H1 (cell line): Measurements from ENCODE around the gene AGRP. TPM values are rescaled to one million over a fixed set of nuclear protein-coding genes. Genes with fewer than 3 reads are reported as not detected.

Source experiments
- CTCF ChIA-PET: fragments of 300-600 bp; sonication (Branson Sonifier 250); formaldehyde crosslinking; loops from one replicate; lab custom pipeline; 2021; ENCODE audit not compliant: partially characterized antibody; lab: Charles Lee
- POLR2A ChIA-PET: fragments of 300-600 bp; sonication (Branson Sonifier 250); formaldehyde crosslinking; loops from one replicate; lab custom pipeline; 2021; ENCODE audit warnings: inconsistent platforms; ENCODE audit not compliant: partially characterized antibody; lab: Charles Lee
- DNase-seq, 2 experiments: peaks; one replicate each; pipeline versions ENCODE4 v3.0.0 to v3.0.0-alpha.2; 2010 to 2022; ENCODE audit warnings: low spot score in 2 of 2, low read depth in 1 of 2, mixed read lengths in 1 of 2
- FAIRE-seq: peaks from 2 replicates; lab custom pipeline; 2011; peaks lifted over from hg19 to GRCh38; lab: Jason Lieb, UNC
- H2AFZ ChIP-seq: 2 replicates; pipeline ENCODE4 v1.8.1; 2012; ENCODE audit warnings: low read length, inconsistent platforms
- H2AK5ac ChIP-seq: 2 replicates; pipeline ENCODE4 v1.6.1; 2013; ENCODE audit warnings: low read depth, low read length
- H2BK120ac ChIP-seq: replicated peaks from 2 replicates; pipeline ENCODE3; 2013; ENCODE audit warnings: low read depth, low read length, inconsistent platforms
- H2BK12ac ChIP-seq: 2 replicates; pipeline ENCODE4 v1.6.1; 2013; ENCODE audit warnings: low read depth, low read length
- H2BK15ac ChIP-seq: 2 replicates; pipeline ENCODE4 v1.6.1; 2013; ENCODE audit warnings: low read length
- H2BK20ac ChIP-seq: 2 replicates; pipeline ENCODE4 v1.6.1; 2013; ENCODE audit warnings: low read length
- H2BK5ac ChIP-seq: 2 replicates; pipeline ENCODE4 v1.6.1; 2013; ENCODE audit warnings: low read depth, low read length
- H3K14ac ChIP-seq: 2 replicates; pipeline ENCODE4 v1.6.1; 2013; ENCODE audit warnings: inconsistent platforms; ENCODE audit not compliant: insufficient read length
- H3K18ac ChIP-seq: 2 replicates; pipeline ENCODE4 v1.6.1; 2013; ENCODE audit warnings: low read length; ENCODE audit errors: extremely low read depth
- H3K23ac ChIP-seq: 2 replicates; pipeline ENCODE4 v1.6.1; 2013; ENCODE audit warnings: inconsistent platforms; ENCODE audit not compliant: insufficient read length
- H3K23me2 ChIP-seq: 2 replicates; pipeline ENCODE4 v1.6.1; 2013; ENCODE audit warnings: low read depth, low read length
- H3K27ac ChIP-seq: 2 replicates; pipeline ENCODE4 v1.6.1; 2011; ENCODE audit warnings: low read depth, low read length, inconsistent platforms
- H3K27me3 ChIP-seq, 4 experiments: replicated peaks in 1 of 4; 1 replicate in 1 of 4; 2 replicates in 3 of 4; pipeline versions ENCODE4 v1.6.1 to v1.8.1; 2011 to 2013; ENCODE audit warnings: low read length in 3 of 4, mild to moderate bottlenecking in 3 of 4, inconsistent platforms in 2 of 4, mixed read lengths in 2 of 4, moderate library complexity in 1 of 4; ENCODE audit not compliant: control insufficient read depth in 3 of 4, insufficient read depth in 3 of 4; ENCODE audit errors: extremely low read depth in 1 of 4
- H3K36me3 ChIP-seq, 4 experiments: 2 replicates each; pipeline versions ENCODE4 v1.6.1 to v1.8.1; 2011 to 2013; ENCODE audit warnings: mild to moderate bottlenecking in 4 of 4, low read length in 3 of 4, moderate library complexity in 2 of 4, control low read depth in 1 of 4, inconsistent platforms in 1 of 4; ENCODE audit not compliant: insufficient read depth in 4 of 4, control insufficient read depth in 2 of 4
- H3K4ac ChIP-seq: replicated peaks from 2 replicates; pipeline ENCODE3; 2013; ENCODE audit warnings: low read length, low read depth, mixed read lengths, inconsistent platforms; ENCODE audit not compliant: insufficient read length
- H3K4me1 ChIP-seq, 4 experiments: replicated peaks in 1 of 4; 1 replicate in 1 of 4; 2 replicates in 3 of 4; pipeline versions ENCODE4 v1.6.1 to v1.8.1; 2011 to 2013; ENCODE audit warnings: low read length in 3 of 4, inconsistent platforms in 2 of 4, mixed read lengths in 1 of 4; ENCODE audit not compliant: insufficient read depth in 4 of 4, control insufficient read depth in 3 of 4
- H3K4me2 ChIP-seq, 2 experiments: 2 replicates each; pipeline versions ENCODE4 v1.6.1 to v1.8.1; 2011 to 2013; ENCODE audit warnings: low read depth in 2 of 2, low read length in 2 of 2, control low read depth in 1 of 2, inconsistent platforms in 1 of 2, mild to moderate bottlenecking in 1 of 2; ENCODE audit not compliant: insufficient read depth in 1 of 2
- H3K4me3 ChIP-seq, 4 experiments: fragments of 200-600, 300-600 bp in 1 of 4; sonication (generic), shearing (Covaris generic), sonication (Bioruptor Twin) in 1 of 4; 2 replicates each; pipeline versions ENCODE4 v1.5.1 to v1.8.1; 2011 to 2016; ENCODE audit warnings: low read length in 4 of 4, low read depth in 3 of 4, control low read depth in 2 of 4, inconsistent platforms in 2 of 4, mild to moderate bottlenecking in 2 of 4, mixed read lengths in 1 of 4, moderate library complexity in 1 of 4; ENCODE audit not compliant: insufficient read depth in 2 of 4; ENCODE audit errors: extremely low read depth in 1 of 4
- H3K56ac ChIP-seq: replicated peaks from 2 replicates; pipeline ENCODE3; 2013; ENCODE audit warnings: low read depth, mild to moderate bottlenecking, mixed read lengths, low read length, inconsistent platforms; ENCODE audit not compliant: insufficient read length
- H3K79me1 ChIP-seq: 2 replicates; pipeline ENCODE4 v1.6.1; 2013; ENCODE audit warnings: low read depth, low read length, control low read depth
- H3K79me2 ChIP-seq, 2 experiments: 2 replicates each; pipeline versions ENCODE4 v1.6.1 to v1.8.1; 2012 to 2013; ENCODE audit warnings: low read length in 2 of 2, mild to moderate bottlenecking in 2 of 2, inconsistent platforms in 1 of 2; ENCODE audit not compliant: insufficient read depth in 2 of 2, control insufficient read depth in 1 of 2
- H3K9ac ChIP-seq, 4 experiments: replicated peaks in 1 of 4; 1 replicate in 1 of 4; 2 replicates in 3 of 4; pipeline versions ENCODE4 v1.6.1 to v1.8.1; 2011 to 2013; ENCODE audit warnings: low read depth in 3 of 4, low read length in 3 of 4, control low read depth in 2 of 4, mild to moderate bottlenecking in 2 of 4, moderate library complexity in 2 of 4, inconsistent platforms in 1 of 4; ENCODE audit errors: extremely low read depth in 1 of 4
- H3K9me3 ChIP-seq, 2 experiments: 2 replicates each; pipeline versions ENCODE4 v1.6.1 to v1.8.1; 2012 to 2013; ENCODE audit warnings: mild to moderate bottlenecking in 2 of 2, moderate library complexity in 2 of 2, control low read depth in 1 of 2, inconsistent platforms in 1 of 2, low read depth in 1 of 2, low read length in 1 of 2, mixed read lengths in 1 of 2; ENCODE audit not compliant: insufficient read depth in 2 of 2
- H4K20me1 ChIP-seq, 2 experiments: replicated peaks in 1 of 2; 2 replicates each; pipeline versions ENCODE3 to v1.8.1; 2011 to 2013; ENCODE audit warnings: inconsistent platforms in 2 of 2, low read length in 2 of 2, mild to moderate bottlenecking in 1 of 2; ENCODE audit not compliant: insufficient read depth in 2 of 2, control insufficient read depth in 1 of 2
- H4K5ac ChIP-seq: 2 replicates; pipeline ENCODE4 v1.6.1; 2013; ENCODE audit warnings: low read length, low read depth, mixed read lengths, inconsistent platforms; ENCODE audit not compliant: insufficient read length
- H4K8ac ChIP-seq: 2 replicates; pipeline ENCODE4 v1.8.0; 2013; ENCODE audit warnings: mild to moderate bottlenecking, moderate library complexity, low read length, inconsistent platforms; ENCODE audit not compliant: insufficient read depth; ENCODE audit errors: extremely low read depth
- H4K91ac ChIP-seq: replicated peaks from 2 replicates; pipeline ENCODE3; 2013; ENCODE audit warnings: low read length, mixed read lengths, inconsistent platforms; ENCODE audit not compliant: insufficient read length
- FOSL1 ChIP-seq: IDR thresholded peaks from 2 replicates; pipeline ENCODE4 v1.6.1; 2011; ENCODE audit warnings: mild to moderate bottlenecking, low read depth, low read length, moderate library complexity; ENCODE audit not compliant: insufficient read depth
- GABPA ChIP-seq: IDR thresholded peaks from 2 replicates; pipeline ENCODE4 v1.6.1; 2011; ENCODE audit warnings: mild to moderate bottlenecking, low read length, moderate library complexity, borderline replicate concordance; ENCODE audit not compliant: insufficient read depth
- KDM4A ChIP-seq: IDR thresholded peaks from one replicate; pipeline ENCODE4 v1.7.1; 2012; ENCODE audit warnings: low read depth, mild to moderate bottlenecking, moderate library complexity, low read length, inconsistent platforms; ENCODE audit not compliant: severe bottlenecking
- NANOG ChIP-seq: IDR thresholded peaks from 2 replicates; pipeline ENCODE4 v1.6.1; 2011; ENCODE audit warnings: low read length, low read depth, mild to moderate bottlenecking, inconsistent platforms; ENCODE audit not compliant: insufficient read depth, poor library complexity, severe bottlenecking
- POLR2AphosphoS5 ChIP-seq: IDR thresholded peaks from 2 replicates; pipeline ENCODE4 v1.6.1; 2011; ENCODE audit warnings: low read depth, low read length
- RBBP5 ChIP-seq: IDR thresholded peaks from 2 replicates; pipeline ENCODE4 v1.7.1; 2012; ENCODE audit warnings: low read depth, mild to moderate bottlenecking, inconsistent platforms, low read length, moderate library complexity, borderline replicate concordance
- SAP30 ChIP-seq: fragments of 300-600 bp; sonication (generic); IDR thresholded peaks from 2 replicates; pipeline ENCODE4 v1.7.1; 2012; ENCODE audit warnings: low read length, moderate library complexity, mild to moderate bottlenecking, inconsistent platforms; ENCODE audit not compliant: insufficient read depth, insufficient replicate concordance
- SIRT6 ChIP-seq: IDR thresholded peaks from one replicate; pipeline ENCODE4 v1.7.1; 2012; ENCODE audit warnings: low read length, inconsistent platforms
- SP1 ChIP-seq: IDR thresholded peaks from 2 replicates; pipeline ENCODE4 v1.6.1; 2011; ENCODE audit warnings: low read depth, low read length
- SP4 ChIP-seq: IDR thresholded peaks from 2 replicates; pipeline ENCODE4 v1.6.1; 2012; ENCODE audit warnings: low read length, inconsistent platforms
- SUZ12 ChIP-seq: fragments of 200-600 bp; sonication (generic); IDR thresholded peaks from 2 replicates; pipeline ENCODE4 v1.6.1; 2012; ENCODE audit warnings: mild to moderate bottlenecking, inconsistent platforms, low read length, moderate library complexity, mixed read lengths
- TAF7 ChIP-seq: optimal IDR thresholded peaks from 2 replicates; pipeline ENCODE3; 2011; ENCODE audit warnings: low read depth, mild to moderate bottlenecking, inconsistent platforms, low read length, moderate library complexity, borderline replicate concordance
- TBP ChIP-seq: IDR thresholded peaks from 2 replicates; pipeline ENCODE4 v1.6.1; 2011; ENCODE audit warnings: low read depth, low read length, improper control_type of control experiment
- WGBS, 2 experiments: shearing (Covaris generic) in 1 of 2; methylation state at CpG; one replicate each; pipeline versions ENCODE4 v1.1.6 to v1.1.7; 2013 to 2015; ENCODE audit warnings: low lambda C conversion rate in 2 of 2, mixed read lengths in 2 of 2, inconsistent platforms in 1 of 2, low coverage in 1 of 2, missing lambda C conversion rate in 1 of 2; ENCODE audit not compliant: insufficient replicate concordance in 2 of 2, insufficient coverage in 1 of 2, insufficient read length in 1 of 2; ENCODE audit errors: extremely low coverage in 1 of 2, missing lambda C conversion rate in 1 of 2; 5-methylcytosine and 5-hydroxymethylcytosine counted together
- polyA plus RNA-seq, 7 experiments: library from polyadenylated mRNA; depleted of rRNA in 3 of 7; stranded (reverse) in 5 of 7; unstranded in 2 of 7; fragments of >200 nt in 5 of 7; fragments of 200-250 nt in 2 of 7; gene quantifications; 1 replicate in 5 of 7; 2 replicates in 1 of 7; 4 replicates in 1 of 7; pipeline versions ENCODE4 v1.2.1 to v1.2.3, GENCODE V29; 2011 to 2013; ENCODE audit warnings: missing spikeins in 2 of 7, mixed read lengths in 2 of 7
- total RNA-seq: library from RNA; stranded (reverse); fragmentation: NEBNext Ultra II Directional; extraction: Animal tissue kit (Norgen Biotek cat#: 25700); gene quantifications from 2 replicates; pipeline ENCODE4 v1.2.1, GENCODE V29; 2021
- TF ChIP-seq, protein P1 (sequence below): IDR thresholded peaks from 2 replicates; pipeline ENCODE4 v1.6.1; 2012; ENCODE audit warnings: inconsistent platforms

Gene AGRP
- total and polyA plus RNA-seq, 2 of the 8 experiments (the other 6 are each of a cell fraction or from before 2014, with no cell fraction given), result not detected

GRCh38 chr16:67464565-67464964 is 18.8 kb downstream of the AGRP start:
- no peak overlapping the region for H2AFZ ChIP-seq
- ChIA-PET CTCF (interaction anchor here (0.9 to 28.6 kb wide), 13 partner anchors 21 to 204 kb away, joined by 3 to 683 read pairs (median 5); partner anchors contain the start of genes HSD11B2 and ZDHHC1), POLR2A (interaction anchor here (0.7 kb wide), 1 partner anchor 36 kb away, joined by 4 read pairs; no protein-coding TSS in a partner anchor)
- no peak overlapping the region for H3K18ac ChIP-seq
- H4K8ac ChIP-seq, result no peak overlapping the region
- no peaks in the 10 kb centered on the region for H3K9me3 ChIP-seq
- H4K20me1 ChIP-seq, result peaks cover 10 to 16% of the 10 kb centered on the region in 2 experiments
- H3K4me2 ChIP-seq, result no peak overlapping the region
- no peak overlapping the region for H2BK15ac ChIP-seq
- H3K23ac ChIP-seq, result no peak overlapping the region
- peaks cover 0 to 11% of the 10 kb centered on the region in 2 experiments; a peak in 1 of 4 replicates for H3K79me2 ChIP-seq
- H2BK20ac ChIP-seq, result no peak overlapping the region
- H3K36me3 ChIP-seq, result no peaks in the 10 kb centered on the region
- H3K27ac ChIP-seq, result no peak overlapping the region
- DNase-seq, result no peak
- H3K4ac ChIP-seq, result no peak overlapping the region
- no peak overlapping the region for H2AK5ac ChIP-seq
- no peak overlapping the region for H3K9ac ChIP-seq
- no peaks in the 10 kb centered on the region; the same call in none of the 2 replicates for H3K79me1 ChIP-seq
- no peak overlapping the region for H4K5ac ChIP-seq
- H2BK5ac ChIP-seq, result no peak overlapping the region
- no peak overlapping the region for H3K14ac ChIP-seq
- H4K91ac ChIP-seq, result no peak overlapping the region
- H3K4me1 ChIP-seq, result peaks cover 0 to 5% (median 2%) of the 10 kb centered on the region in 4 experiments; a peak in 3 of 7 replicates
- no peak overlapping the region for H3K56ac ChIP-seq
- H3K27me3 ChIP-seq, result no peaks in the 10 kb centered on the region
- H2BK120ac ChIP-seq, result no peak overlapping the region
- H3K23me2 ChIP-seq, result no peaks in the 10 kb centered on the region
- no peak overlapping the region for H2BK12ac ChIP-seq
- WGBS, 2 experiments, result 86% methylated on average over 2 of the region's 2 CpGs; no CpG with 5 or more reads in 1 of the 2 experiments
- no peak for FAIRE-seq
- no peak overlapping the region for H3K4me3 ChIP-seq
- TF ChIP-seq TBP, result no peak
- no peak for TF ChIP-seq SP4
- no peak for TF ChIP-seq SP1
- TF ChIP-seq SIRT6, result no peak
- TF ChIP-seq KDM4A, result no peak
- no peak for TF ChIP-seq TAF7
- TF ChIP-seq NANOG, result no peak
- TF ChIP-seq GABPA, result no peak
- TF ChIP-seq, protein P1, sequence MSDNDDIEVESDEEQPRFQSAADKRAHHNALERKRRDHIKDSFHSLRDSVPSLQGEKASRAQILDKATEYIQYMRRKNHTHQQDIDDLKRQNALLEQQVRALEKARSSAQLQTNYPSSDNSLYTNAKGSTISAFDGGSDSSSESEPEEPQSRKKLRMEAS, result no peak
- TF ChIP-seq FOSL1, result no peak
- TF ChIP-seq POLR2AphosphoS5, result no peak
- TF ChIP-seq RBBP5, result no peak
- no peak for TF ChIP-seq SAP30
- no peak for TF ChIP-seq SUZ12
